ENCODE results near the gene RTKN2. TPM values are rescaled to one million over a fixed set of nuclear protein-coding genes. Genes with fewer than 3 reads are reported as not detected.
"Not testable (repeated sequence)": the region's sequence is repeated elsewhere in the genome, so short reads cannot be mapped to it uniquely, and the experiment has no call there.

RTKN2 gene
- total RNA-seq, 1 donor from 2014 or later, result 27.5 TPM

GRCh38 chr10:62306663-62307062, 38.0 kb upstream of the RTKN2 start:
- Mint-ChIP-seq H3K27ac (ENCODE audit: unreplicated experiment) (no peak overlapping the region), H3K4me3 (no peak overlapping the region), H3K4me1 (no peaks in the 10 kb centered on the region), H3K27me3 (ENCODE audit: low read depth) (no peaks in the 10 kb centered on the region), H3K9me3 (no peaks in the 10 kb centered on the region), H3K36me3 (ENCODE audit: low read depth) (no peaks in the 10 kb centered on the region)
- TF ChIP-seq CTCF (conservative IDR thresholded peaks at IDR 0.05), result no peak
- DNase-seq (ENCODE audit: low read depth, low spot score), result no peak

- H3K4me1 Mint-ChIP-seq, result no peaks in the 10 kb centered on the region
- no peak for TF ChIP-seq CTCF (conservative IDR thresholded peaks at IDR 0.05)
- no peaks in the 10 kb centered on the region for H3K27me3 Mint-ChIP-seq (ENCODE audit: low read depth)
- no peak overlapping the region for H3K4me3 Mint-ChIP-seq
- no peaks in the 10 kb centered on the region for H3K36me3 Mint-ChIP-seq (ENCODE audit: low read depth)
- no peaks in the 10 kb centered on the region for H3K9me3 Mint-ChIP-seq
- H3K27ac Mint-ChIP-seq (ENCODE audit: unreplicated experiment), result no peak overlapping the region
- no peak for DNase-seq (ENCODE audit: low read depth, low spot score)
These were observed 37.2 kb upstream of the RTKN2 start for GRCh38 chr10:62305813-62306212.

GRCh38 chr10:62303922-62304321, 35.3 kb upstream of the RTKN2 start:
- no peak overlapping the region for H3K27ac Mint-ChIP-seq (ENCODE audit: unreplicated experiment)
- no peaks in the 10 kb centered on the region for H3K36me3 Mint-ChIP-seq (ENCODE audit: low read depth)
- H3K4me1 Mint-ChIP-seq, result no peaks in the 10 kb centered on the region
- no peak overlapping the region for H3K4me3 Mint-ChIP-seq
- H3K27me3 Mint-ChIP-seq (ENCODE audit: low read depth), result no peaks in the 10 kb centered on the region
- TF ChIP-seq CTCF (conservative IDR thresholded peaks at IDR 0.05), result no peak
- DNase-seq (ENCODE audit: low read depth, low spot score), result no peak
- H3K9me3 Mint-ChIP-seq, result no peaks in the 10 kb centered on the region

GRCh38 chr10:62302760-62303159, 34.1 kb upstream of the RTKN2 start:
- Mint-ChIP-seq H3K9me3 (no peaks in the 10 kb centered on the region), H3K4me1 (no peaks in the 10 kb centered on the region), H3K27me3 (ENCODE audit: low read depth) (no peaks in the 10 kb centered on the region), H3K36me3 (ENCODE audit: low read depth) (no peaks in the 10 kb centered on the region), H3K4me3 (no peak overlapping the region), H3K27ac (ENCODE audit: unreplicated experiment) (no peak overlapping the region)
- no peak for DNase-seq (ENCODE audit: low read depth, low spot score)
- TF ChIP-seq CTCF (conservative IDR thresholded peaks at IDR 0.05), result no peak

GRCh38 chr10:62297857-62298256, 29.2 kb upstream of the RTKN2 start:
- no peak for DNase-seq (ENCODE audit: low read depth, low spot score)
- TF ChIP-seq CTCF (conservative IDR thresholded peaks at IDR 0.05), result no peak
- H3K27ac Mint-ChIP-seq (ENCODE audit: unreplicated experiment), result no peak overlapping the region
- no peaks in the 10 kb centered on the region for H3K9me3 Mint-ChIP-seq
- no peaks in the 10 kb centered on the region for H3K4me1 Mint-ChIP-seq
- H3K4me3 Mint-ChIP-seq, result no peak overlapping the region
- no peaks in the 10 kb centered on the region for H3K36me3 Mint-ChIP-seq (ENCODE audit: low read depth)
- peaks cover 11% of the 10 kb centered on the region for H3K27me3 Mint-ChIP-seq (ENCODE audit: low read depth)

GRCh38 chr10:62284221-62284620, 15.6 kb upstream of the RTKN2 start:
- peaks cover 3% of the 10 kb centered on the region for H3K27me3 Mint-ChIP-seq (ENCODE audit: low read depth)
- no peak overlapping the region for H3K4me3 Mint-ChIP-seq
- no peaks in the 10 kb centered on the region for H3K4me1 Mint-ChIP-seq
- DNase-seq (ENCODE audit: low read depth, low spot score), result no peak
- no peaks in the 10 kb centered on the region for H3K36me3 Mint-ChIP-seq (ENCODE audit: low read depth)
- no peak for TF ChIP-seq CTCF (conservative IDR thresholded peaks at IDR 0.05)
- peaks cover 2% of the 10 kb centered on the region for H3K9me3 Mint-ChIP-seq
- H3K27ac Mint-ChIP-seq (ENCODE audit: unreplicated experiment), result no peak overlapping the region

- H3K27ac Mint-ChIP-seq (ENCODE audit: unreplicated experiment); DNase-seq (ENCODE audit: low read depth, low spot score); H3K36me3 Mint-ChIP-seq (ENCODE audit: low read depth); H3K27me3 Mint-ChIP-seq (ENCODE audit: low read depth); H3K9me3 Mint-ChIP-seq; H3K4me1 Mint-ChIP-seq; H3K4me3 Mint-ChIP-seq: not testable (repeated sequence)
These were observed 12.7 kb upstream of the RTKN2 start for GRCh38 chr10:62281348-62281747.

- H3K4me3 Mint-ChIP-seq, result not testable (repeated sequence)
These were observed 11.7 kb upstream of the RTKN2 start for GRCh38 chr10:62280392-62280791.

More at GRCh38 chr10:62280392-62280791, 11.7 kb upstream of the RTKN2 start:
- not testable (repeated sequence) for H3K36me3 Mint-ChIP-seq (ENCODE audit: low read depth); H3K27ac Mint-ChIP-seq (ENCODE audit: unreplicated experiment); H3K9me3 Mint-ChIP-seq; DNase-seq (ENCODE audit: low read depth, low spot score); H3K27me3 Mint-ChIP-seq (ENCODE audit: low read depth); H3K4me1 Mint-ChIP-seq

Data from neural crest cell (in vitro differentiated cells).